ENCODE measurements around the gene SLC24A3. TPM values are rescaled to one million over a fixed set of nuclear protein-coding genes. Genes with fewer than 3 reads are reported as not detected.
A peak's percentile ranks its signal among the peaks of the same experiment; 100 is the strongest.

Gene SLC24A3
- total RNA-seq, 1 experiment from 2014 or later: 46.0 TPM

- H3K36me3 ChIP-seq (ENCODE audit: insufficient read depth, low read length, poor library complexity, severe bottlenecking): no peaks in the 10 kb centered on the region
- H3K27ac ChIP-seq (ENCODE audit: low read depth, low read length, poor library complexity, severe bottlenecking): no peak overlapping the region
- TF ChIP-seq CTCF (conservative IDR thresholded peaks at IDR 0.05; ENCODE audit: low read depth, low read length) (no peak), EZH2 (IDR thresholded peaks at IDR 0.05; ENCODE audit: borderline replicate concordance, low read depth, low read length, poor library complexity, severe bottlenecking) (no peak)
- DNase-seq (ENCODE audit: low spot score): no peak
- CTCF ChIA-PET: no interaction called here
- H3K4me3 ChIP-seq (ENCODE audit: low read depth, low read length, poor library complexity, severe bottlenecking): no peak overlapping the region
- intact Hi-C loops (cut with micrococcal nuclease; ENCODE audit: unreplicated experiment): no loop called here
- BruUV-seq (replicated peaks): no TSS peak
- POLR2A ChIA-PET (ENCODE audit: low non-redundant PET): no interaction called here
- H3K27me3 ChIP-seq (replicated peaks; ENCODE audit: insufficient read depth, low read depth, low read length, poor library complexity): no peaks in the 10 kb centered on the region
- H3K4me1 ChIP-seq (ENCODE audit: insufficient read depth, low read length, poor library complexity, severe bottlenecking): peaks cover 13% of the 10 kb centered on the region
- H3K9me3 ChIP-seq (ENCODE audit: low read depth, low read length, poor library complexity, severe bottlenecking): no peaks in the 10 kb centered on the region
Measured at GRCh38 chr20:19348582-19348981, 136.1 kb downstream of the SLC24A3 start.

- TF ChIP-seq EZH2 (IDR thresholded peaks at IDR 0.05; ENCODE audit: borderline replicate concordance, low read depth, low read length, poor library complexity, severe bottlenecking) (no peak), CTCF (conservative IDR thresholded peaks at IDR 0.05; ENCODE audit: low read depth, low read length) (no peak)
- Histone ChIP-seq H3K9me3 (ENCODE audit: low read depth, low read length, poor library complexity, severe bottlenecking) (no peaks in the 10 kb centered on the region), H3K4me1 (ENCODE audit: insufficient read depth, low read length, poor library complexity, severe bottlenecking) (peaks cover 18% of the 10 kb centered on the region), H3K36me3 (ENCODE audit: insufficient read depth, low read length, poor library complexity, severe bottlenecking) (no peaks in the 10 kb centered on the region), H3K27ac (ENCODE audit: low read depth, low read length, poor library complexity, severe bottlenecking) (no peak overlapping the region), H3K4me3 (ENCODE audit: low read depth, low read length, poor library complexity, severe bottlenecking) (no peak overlapping the region), H3K27me3 (replicated peaks; ENCODE audit: insufficient read depth, low read depth, low read length, poor library complexity) (no peaks in the 10 kb centered on the region)
- intact Hi-C loops (cut with micrococcal nuclease; ENCODE audit: unreplicated experiment): no loop called here
- no TSS peak for BruUV-seq (replicated peaks)
- POLR2A ChIA-PET (ENCODE audit: low non-redundant PET): no interaction called here
- no peak for DNase-seq (ENCODE audit: low spot score)
- CTCF ChIA-PET: no interaction called here
Measured at GRCh38 chr20:19349879-19350278, 137.4 kb downstream of the SLC24A3 start.

GRCh38 chr20:19351542-19351941 is 139.1 kb downstream of the SLC24A3 start:
- TF ChIP-seq EZH2 (IDR thresholded peaks at IDR 0.05; ENCODE audit: borderline replicate concordance, low read depth, low read length, poor library complexity, severe bottlenecking): no peak
- TF ChIP-seq CTCF (conservative IDR thresholded peaks at IDR 0.05; ENCODE audit: low read depth, low read length): peak; percentile 26; the same call in 1 of the 2 replicates
- no peak overlapping the region for H3K4me3 ChIP-seq (ENCODE audit: low read depth, low read length, poor library complexity, severe bottlenecking)
- ChIA-PET CTCF (no interaction called here), POLR2A (ENCODE audit: low non-redundant PET) (no interaction called here)
- no peaks in the 10 kb centered on the region for H3K27me3 ChIP-seq (replicated peaks; ENCODE audit: insufficient read depth, low read depth, low read length, poor library complexity)
- H3K9me3 ChIP-seq (ENCODE audit: low read depth, low read length, poor library complexity, severe bottlenecking): no peaks in the 10 kb centered on the region
- intact Hi-C loops (cut with micrococcal nuclease; ENCODE audit: unreplicated experiment): no loop called here
- H3K27ac ChIP-seq (ENCODE audit: low read depth, low read length, poor library complexity, severe bottlenecking): no peak overlapping the region
- peaks cover 18% of the 10 kb centered on the region for H3K4me1 ChIP-seq (ENCODE audit: insufficient read depth, low read length, poor library complexity, severe bottlenecking)
- no peak for DNase-seq (ENCODE audit: low spot score)
- no TSS peak for BruUV-seq (replicated peaks)
- no peaks in the 10 kb centered on the region for H3K36me3 ChIP-seq (ENCODE audit: insufficient read depth, low read length, poor library complexity, severe bottlenecking)
